Endothelial cell of umbilical vein (primary cell): ENCODE measurements around the gene ZC3H14.

Experiments
- CTCF ChIP-seq, 2 donors: IDR thresholded peaks; 1 replicate in 1 of 2; 2 replicates in 1 of 2; pipeline ENCODE4 v1.5.1; 2011; ENCODE audit warnings: low read length in 2 of 2, mild to moderate bottlenecking in 2 of 2, moderate library complexity in 2 of 2, control low read depth in 1 of 2, inconsistent platforms in 1 of 2, low read depth in 1 of 2; ENCODE audit not compliant: insufficient read depth in 1 of 2; ENCODE audit errors: extremely low read depth in 1 of 2
- EZH2 ChIP-seq: IDR thresholded peaks from 2 replicates; pipeline ENCODE4 v1.6.1; 2012; ENCODE audit warnings: borderline replicate concordance, low read depth, mild to moderate bottlenecking, moderate library complexity, low read length, inconsistent platforms; ENCODE audit not compliant: severe bottlenecking
- FOS ChIP-seq: IDR thresholded peaks from 2 replicates; pipeline ENCODE4 v1.6.1; 2011; ENCODE audit warnings: mild to moderate bottlenecking, low read length, moderate library complexity, borderline replicate concordance; ENCODE audit not compliant: insufficient read depth
- GATA2 ChIP-seq: IDR thresholded peaks from 2 replicates; pipeline ENCODE4 v1.7.0; 2011; ENCODE audit warnings: low read depth, mild to moderate bottlenecking, moderate library complexity, mixed read lengths, low read length; ENCODE audit not compliant: insufficient read length, insufficient read depth
- JUN ChIP-seq: IDR thresholded peaks from 2 replicates; pipeline ENCODE4 v1.6.1; 2011; ENCODE audit warnings: borderline replicate concordance, low read depth; ENCODE audit not compliant: insufficient read length, insufficient read depth
- MAX ChIP-seq: IDR thresholded peaks from 2 replicates; pipeline ENCODE4 v1.6.1; 2011; ENCODE audit not compliant: insufficient read depth, insufficient read length
- MYC ChIP-seq: IDR thresholded peaks from one replicate; pipeline ENCODE4 v1.6.1; 2011; ENCODE audit warnings: mild to moderate bottlenecking, low read depth, low read length
- POLR2A ChIP-seq: IDR thresholded peaks from 2 replicates; pipeline ENCODE4 v1.6.1; 2012; ENCODE audit warnings: low read depth, mild to moderate bottlenecking, control low read depth, low read length
- POLR2AphosphoS5 ChIP-seq: IDR thresholded peaks from 2 replicates; pipeline ENCODE4 v1.6.1; 2012; ENCODE audit warnings: low read depth, mild to moderate bottlenecking, control low read depth, low read length, moderate library complexity; ENCODE audit not compliant: insufficient read depth

- TF ChIP-seq CTCF (IDR thresholded peaks at IDR 0.05; ENCODE audit: extremely low read depth in 1 of 2, insufficient read depth in 1 of 2, low read depth in 1 of 2, low read length in 2 of 2) (no peak), EZH2 (no peak), POLR2A (no peak), JUN (no peak), MAX (no peak), GATA2 (no peak), POLR2AphosphoS5 (no peak), FOS (no peak), MYC (no peak)
Measured at GRCh38 chr14:88598097-88598675, 35.3 kb downstream of the ZC3H14 start.
